K562 (cell line): ENCODE data around the gene CELF4. TPM values are rescaled to one million over a fixed set of nuclear protein-coding genes. Genes with fewer than 3 reads are reported as not detected.

ENCODE experiments used
- ATAC-seq: fragments of 200-7000 bp; cut with Tn5 transposase; 3 replicates; pipeline ENCODE4 v1.9.1; 2020; ENCODE audit warnings: moderate library complexity
- BruUV-seq: library from RNA; stranded (reverse); fragments of 400-500 nt; replicated peaks from 2 replicates; lab custom pipeline; 2021; lab: Mats Ljungman, UMichigan
- CTCF ChIA-PET: fragments of 300-600 bp; formaldehyde crosslinking; extraction: SDS; loops from one replicate; lab custom pipeline; 2021; ENCODE audit warnings: low intra/inter-chr PET ratio; lab: Yijun Ruan, JAX
- POLR2A ChIA-PET: fragments of 300-600, 350-650 bp; sonication (Branson Sonifier 250); formaldehyde crosslinking; extraction: SDS; loops from one replicate; lab custom pipeline; 2021; ENCODE audit warnings: antibody characterized with exemption, inconsistent platforms; lab: Yijun Ruan, JAX
- DNase-seq, 4 experiments: peaks; one replicate each; pipeline versions ENCODE4 v3.0.0 to v3.0.0-alpha.2; 2011 to 2018; ENCODE audit warnings: low spot score in 3 of 4, mixed read lengths in 3 of 4; ENCODE audit errors: extremely low read depth in 1 of 4
- FAIRE-seq: peaks from 2 replicates; lab custom pipeline; 2011; peaks lifted over from hg19 to GRCh38; lab: Jason Lieb, UNC
- H2AFZ ChIP-seq: 2 replicates; pipeline ENCODE4 v1.6.0; 2011; ENCODE audit warnings: low read depth, low read length, control low read depth, inconsistent platforms
- H3K27ac ChIP-seq: fragments of 200-600 bp; 3 replicates; pipeline ENCODE4 v1.8.0; 2011; ENCODE audit warnings: low read depth, mild to moderate bottlenecking, control low read depth, inconsistent platforms, low read length, moderate library complexity, mixed read lengths; ENCODE audit errors: extremely low read depth
- H3K27me3 ChIP-seq, 2 experiments: fragments of 300-600 bp in 1 of 2; 2 replicates in 1 of 2; 3 replicates in 1 of 2; pipeline versions ENCODE4 v1.6.0 to v1.8.0; 2011; ENCODE audit warnings: inconsistent platforms in 2 of 2, low read length in 2 of 2, mild to moderate bottlenecking in 1 of 2, mixed read lengths in 1 of 2, moderate library complexity in 1 of 2; ENCODE audit not compliant: control insufficient read depth in 2 of 2, insufficient read depth in 2 of 2
- H3K36me3 ChIP-seq: fragments of 300-600 bp; 3 replicates; pipeline ENCODE4 v1.8.0; 2011; ENCODE audit warnings: mild to moderate bottlenecking, low read length, inconsistent platforms; ENCODE audit not compliant: control insufficient read depth, insufficient read depth
- H3K4me1 ChIP-seq, 2 experiments: fragments of 200-600 bp in 1 of 2; replicated peaks in 1 of 2; 2 replicates in 1 of 2; 3 replicates in 1 of 2; pipeline versions ENCODE4 v1.5.1 to v1.8.0; 2011; ENCODE audit warnings: inconsistent platforms in 2 of 2, low read length in 2 of 2, mild to moderate bottlenecking in 1 of 2, mixed read lengths in 1 of 2, moderate library complexity in 1 of 2; ENCODE audit not compliant: control insufficient read depth in 2 of 2, insufficient read depth in 2 of 2
- H3K4me2 ChIP-seq: 2 replicates; pipeline ENCODE4 v1.6.1; 2011; ENCODE audit warnings: low read length, control low read depth, inconsistent platforms, mixed read lengths; ENCODE audit not compliant: insufficient read depth
- H3K4me3 ChIP-seq: fragments of 200-600 bp; sonication (generic), shearing (Covaris generic); 2 replicates; pipeline ENCODE4 v1.5.1; 2016; ENCODE audit warnings: control low read depth, inconsistent platforms
- H3K79me2 ChIP-seq: fragments of 200-600 bp; 3 replicates; pipeline ENCODE4 v1.8.0; 2011; ENCODE audit warnings: low read length, inconsistent platforms; ENCODE audit not compliant: control insufficient read depth, insufficient read depth
- H3K9ac ChIP-seq, 2 experiments: 2 replicates each; pipeline versions ENCODE4 v1.6.0 to v1.6.1; 2011; ENCODE audit warnings: low read depth in 2 of 2, low read length in 2 of 2, control low read depth in 1 of 2, inconsistent platforms in 1 of 2, mild to moderate bottlenecking in 1 of 2, mixed read lengths in 1 of 2; ENCODE audit not compliant: insufficient read depth in 1 of 2
- H3K9me1 ChIP-seq: one replicate; pipeline ENCODE4 v1.6.0; 2011; ENCODE audit warnings: inconsistent platforms, mild to moderate bottlenecking, low read length, moderate library complexity; ENCODE audit not compliant: control insufficient read depth, insufficient read depth
- H3K9me3 ChIP-seq: replicated peaks from 2 replicates; pipeline ENCODE4 v1.5.1; 2011; ENCODE audit warnings: low read depth, low read length, inconsistent platforms; ENCODE audit not compliant: control insufficient read depth, insufficient read depth
- H4K20me1 ChIP-seq: replicated peaks from 2 replicates; pipeline ENCODE4 v1.6.1; 2011; ENCODE audit warnings: low read length, inconsistent platforms, mixed read lengths; ENCODE audit not compliant: control insufficient read depth, insufficient read depth
- BMI1 ChIP-seq: fragments of 150-350 bp; IDR thresholded peaks from 2 replicates; pipeline ENCODE4 v1.6.1; 2014; ENCODE audit warnings: low read length
- C11orf30 ChIP-seq: fragments of 450-650 bp; IDR thresholded peaks from 2 replicates; pipeline ENCODE4 v1.6.1; 2016; ENCODE audit warnings: low read depth, mild to moderate bottlenecking
- COPS2 ChIP-seq: fragments of 450-650 bp; conservative IDR thresholded peaks from 2 replicates; pipeline ENCODE4 v1.6.1; 2016; ENCODE audit warnings: mild to moderate bottlenecking, moderate library complexity
- CREM ChIP-seq: IDR thresholded peaks from 2 replicates; pipeline ENCODE4 v1.6.1; 2014; ENCODE audit warnings: antibody characterized with exemption, low read depth
- ESRRB ChIP-seq: fragments of 250-450 bp; sonication (Bioruptor Pico); IDR thresholded peaks from 2 replicates; pipeline ENCODE4 v1.5.0; 2020; ENCODE audit warnings: mild to moderate bottlenecking, moderate library complexity, borderline replicate concordance
- MTF1 ChIP-seq: fragments of 250-450 bp; sonication (Bioruptor Pico); IDR thresholded peaks from 2 replicates; pipeline ENCODE4 v1.9.0; 2021; ENCODE audit warnings: moderate library complexity, mild to moderate bottlenecking, inconsistent platforms, borderline replicate concordance
- NFATC3 ChIP-seq: fragments of 450-650 bp; IDR thresholded peaks from 2 replicates; pipeline ENCODE4 v1.6.1; 2017; ENCODE audit warnings: mild to moderate bottlenecking
- PYGO2 ChIP-seq: fragments of 450-650 bp; IDR thresholded peaks from 2 replicates; pipeline ENCODE4 v1.6.1; 2016; ENCODE audit warnings: mild to moderate bottlenecking, missing genetic modification characterization, moderate library complexity, missing compliant biosample characterization
- RBM39 ChIP-seq: fragments of 200-400 bp; formaldehyde crosslinking; optimal IDR thresholded peaks from 2 replicates; pipeline ENCODE3; 2018; ENCODE audit warnings: low read depth, low read length
- SETDB1 ChIP-seq: IDR thresholded peaks from one replicate; pipeline ENCODE4 v1.6.1; 2012; ENCODE audit warnings: low read length, control low read depth, inconsistent platforms
- XRCC4 ChIP-seq: IDR thresholded peaks from one replicate; pipeline ENCODE4 v1.6.1; 2011; ENCODE audit not compliant: insufficient read depth, insufficient read length; ENCODE audit errors: extremely low read depth
- ZC3H4 ChIP-seq: sonication (generic); formaldehyde crosslinking; IDR thresholded peaks from 2 replicates; pipeline ENCODE4 v1.9.0; 2021; ENCODE audit warnings: missing genetic modification reagents, borderline replicate concordance
- ZFP1 ChIP-seq: fragments of 450-650 bp; formaldehyde crosslinking; IDR thresholded peaks from 2 replicates; pipeline ENCODE4 v1.4.0; 2020; ENCODE audit warnings: mild to moderate bottlenecking, mixed read lengths
- WGBS: fragments of 100-300 bp; shearing (Covaris generic); methylation state at CpG from one replicate; pipeline ENCODE4 v1.1.6; 2016; ENCODE audit warnings: low coverage, mixed read lengths; ENCODE audit not compliant: insufficient coverage; ENCODE audit errors: missing lambda C conversion rate; 5-methylcytosine and 5-hydroxymethylcytosine counted together
- in situ Hi-C: fragments of 300-500 bp; cut with MboI; formaldehyde crosslinking; loops from 4 replicates; pipeline ENCODE4 v1.15.0; 2018; ENCODE audit warnings: inconsistent platforms, mixed read lengths
- intact Hi-C: fragments of 100-400 bp; cut with micrococcal nuclease; formaldehyde crosslinking; loops from 2 replicates; pipeline ENCODE4 v1.14.2; 2022
- polyA plus RNA-seq, 8 experiments: library from polyadenylated mRNA; depleted of rRNA in 4 of 8; stranded (reverse) in 5 of 8; unstranded in 3 of 8; fragments of >200 nt; fragmentation: Nextera tagmentation in 2 of 8; fragmentation: Illumina TruSeq in 1 of 8; extraction: Ambion mirVana in 2 of 8; extraction: Trizol in 1 of 8; gene quantifications; 2 replicates each; pipeline versions ENCODE4 v1.2.1 to v1.2.3, GENCODE V29; 2011 to 2014; ENCODE audit warnings: inconsistent platforms in 1 of 8, missing spikeins in 1 of 8
- total RNA-seq, 7 experiments: library from RNA; depleted of rRNA in 6 of 7; stranded (reverse); fragments of >200 nt in 6 of 7; fragmentation: Illumina TruSeq in 2 of 7; extraction: Trizol in 2 of 7; gene quantifications; 2 replicates each; pipeline versions ENCODE4 v1.2.1 to v1.2.3, GENCODE V29; 2011 to 2021; ENCODE audit warnings: low replicate concordance in 1 of 7
- TF ChIP-seq, protein P1 (sequence below): fragments of 250-450 bp; sonication (Bioruptor Pico); IDR thresholded peaks from 2 replicates; pipeline ENCODE4 v1.5.0; 2020; ENCODE audit warnings: mild to moderate bottlenecking
- TF ChIP-seq, protein P2 (sequence below): sonication (generic); formaldehyde crosslinking; IDR thresholded peaks from 2 replicates; pipeline ENCODE4 v1.8.0; 2023; ENCODE audit warnings: missing genetic modification reagents, mild to moderate bottlenecking, borderline replicate concordance
- TF ChIP-seq, protein P3 (sequence below): fragments of 250-450 bp; sonication (Bioruptor Pico); IDR thresholded peaks from 2 replicates; pipeline ENCODE4 v1.8.0; 2022; ENCODE audit warnings: inconsistent platforms, mild to moderate bottlenecking, moderate library complexity, borderline replicate concordance

CELF4 gene
- total and polyA plus RNA-seq, 9 of the 15 experiments (the other 6 are each of a cell fraction or from before 2014, with no cell fraction given), result 0.04 to 0.24 (median 0.07) TPM; not detected in 3

DNA sequence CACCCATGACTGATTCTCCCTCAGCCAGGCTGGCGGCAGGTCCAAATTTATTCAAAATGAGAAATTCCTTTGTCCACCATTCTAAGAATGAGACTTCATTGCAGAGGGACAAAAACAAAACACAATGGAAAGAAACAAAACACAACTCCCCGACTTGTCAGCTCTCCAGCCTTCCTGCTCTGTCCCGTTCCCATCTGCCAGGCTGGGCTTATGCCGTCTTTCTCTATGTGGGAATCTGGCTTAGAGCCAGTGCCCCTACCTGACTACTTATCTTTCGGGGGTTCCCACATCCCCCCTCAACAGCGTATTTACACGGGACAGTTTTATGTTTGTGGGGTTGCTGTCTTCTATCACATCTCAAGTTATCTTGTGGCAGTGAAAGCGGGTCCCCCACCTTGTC, 13.8 kb downstream of the CELF4 start (continued):
- TF ChIP-seq BMI1 (no peak), ESRRB (CRISPR knock-in tag) (no peak), MTF1 (no peak), C11orf30 (no peak)
- TF ChIP-seq, protein P1, sequence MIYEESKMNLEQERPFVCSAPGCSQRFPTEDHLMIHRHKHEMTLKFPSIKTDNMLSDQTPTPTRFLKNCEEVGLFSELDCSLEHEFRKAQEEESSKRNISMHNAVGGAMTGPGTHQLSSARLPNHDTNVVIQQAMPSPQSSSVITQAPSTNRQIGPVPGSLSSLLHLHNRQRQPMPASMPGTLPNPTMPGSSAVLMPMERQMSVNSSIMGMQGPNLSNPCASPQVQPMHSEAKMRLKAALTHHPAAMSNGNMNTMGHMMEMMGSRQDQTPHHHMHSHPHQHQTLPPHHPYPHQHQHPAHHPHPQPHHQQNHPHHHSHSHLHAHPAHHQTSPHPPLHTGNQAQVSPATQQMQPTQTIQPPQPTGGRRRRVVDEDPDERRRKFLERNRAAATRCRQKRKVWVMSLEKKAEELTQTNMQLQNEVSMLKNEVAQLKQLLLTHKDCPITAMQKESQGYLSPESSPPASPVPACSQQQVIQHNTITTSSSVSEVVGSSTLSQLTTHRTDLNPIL (CRISPR knock-in tag), result no peak
- TF ChIP-seq, all 486 proteins: peak for 0

DNA sequence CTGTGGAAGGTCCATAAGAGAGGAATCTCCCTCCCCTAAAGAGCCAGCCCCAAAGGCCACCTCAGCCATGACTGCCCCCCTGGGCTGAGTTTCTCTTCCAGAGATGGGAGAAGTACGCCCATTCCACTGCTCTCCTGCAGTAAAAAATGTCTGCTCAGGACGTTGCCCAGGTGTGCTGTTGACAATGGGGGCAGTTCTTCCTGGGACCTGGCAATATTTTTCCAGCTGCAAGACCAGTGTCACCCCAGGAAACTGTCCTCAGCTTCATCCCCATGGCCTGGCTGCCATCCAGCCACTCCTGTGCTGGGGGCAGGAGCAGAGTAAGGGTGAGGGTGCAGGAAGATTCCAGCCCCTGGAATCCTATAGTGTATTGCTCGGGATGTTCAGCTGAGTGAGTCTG, 14.3 kb downstream of the CELF4 start:
- in situ Hi-C loops (no loop called here), intact Hi-C loops (no loop called here)
- no peaks in the 10 kb centered on the region for H3K79me2 ChIP-seq
- H3K9me1 ChIP-seq, result no peaks in the 10 kb centered on the region
- no peak overlapping the region for H3K27ac ChIP-seq
- WGBS, result 0% methylated on average over 3 of the region's 3 CpGs
- no peaks in the 10 kb centered on the region for H4K20me1 ChIP-seq
- FAIRE-seq, result no peak
- ATAC-seq, result no peak
- no peak overlapping the region for H3K4me3 ChIP-seq
- H3K9ac ChIP-seq, result no peak overlapping the region
- POLR2A ChIA-PET, result no interaction called here
- no peak overlapping the region for H3K4me2 ChIP-seq
- no peak for DNase-seq
- no peaks in the 10 kb centered on the region for H3K27me3 ChIP-seq
- no TSS peak for BruUV-seq
- H2AFZ ChIP-seq, result no peak overlapping the region
- H3K9me3 ChIP-seq, result no peaks in the 10 kb centered on the region
- H3K4me1 ChIP-seq, result no peaks in the 10 kb centered on the region
- H3K36me3 ChIP-seq, result no peaks in the 10 kb centered on the region
- CTCF ChIA-PET, result no interaction called here
- no peak for TF ChIP-seq ZFP1 (CRISPR knock-in tag)
- no peak for TF ChIP-seq PYGO2 (tag)
- TF ChIP-seq, protein P2, sequence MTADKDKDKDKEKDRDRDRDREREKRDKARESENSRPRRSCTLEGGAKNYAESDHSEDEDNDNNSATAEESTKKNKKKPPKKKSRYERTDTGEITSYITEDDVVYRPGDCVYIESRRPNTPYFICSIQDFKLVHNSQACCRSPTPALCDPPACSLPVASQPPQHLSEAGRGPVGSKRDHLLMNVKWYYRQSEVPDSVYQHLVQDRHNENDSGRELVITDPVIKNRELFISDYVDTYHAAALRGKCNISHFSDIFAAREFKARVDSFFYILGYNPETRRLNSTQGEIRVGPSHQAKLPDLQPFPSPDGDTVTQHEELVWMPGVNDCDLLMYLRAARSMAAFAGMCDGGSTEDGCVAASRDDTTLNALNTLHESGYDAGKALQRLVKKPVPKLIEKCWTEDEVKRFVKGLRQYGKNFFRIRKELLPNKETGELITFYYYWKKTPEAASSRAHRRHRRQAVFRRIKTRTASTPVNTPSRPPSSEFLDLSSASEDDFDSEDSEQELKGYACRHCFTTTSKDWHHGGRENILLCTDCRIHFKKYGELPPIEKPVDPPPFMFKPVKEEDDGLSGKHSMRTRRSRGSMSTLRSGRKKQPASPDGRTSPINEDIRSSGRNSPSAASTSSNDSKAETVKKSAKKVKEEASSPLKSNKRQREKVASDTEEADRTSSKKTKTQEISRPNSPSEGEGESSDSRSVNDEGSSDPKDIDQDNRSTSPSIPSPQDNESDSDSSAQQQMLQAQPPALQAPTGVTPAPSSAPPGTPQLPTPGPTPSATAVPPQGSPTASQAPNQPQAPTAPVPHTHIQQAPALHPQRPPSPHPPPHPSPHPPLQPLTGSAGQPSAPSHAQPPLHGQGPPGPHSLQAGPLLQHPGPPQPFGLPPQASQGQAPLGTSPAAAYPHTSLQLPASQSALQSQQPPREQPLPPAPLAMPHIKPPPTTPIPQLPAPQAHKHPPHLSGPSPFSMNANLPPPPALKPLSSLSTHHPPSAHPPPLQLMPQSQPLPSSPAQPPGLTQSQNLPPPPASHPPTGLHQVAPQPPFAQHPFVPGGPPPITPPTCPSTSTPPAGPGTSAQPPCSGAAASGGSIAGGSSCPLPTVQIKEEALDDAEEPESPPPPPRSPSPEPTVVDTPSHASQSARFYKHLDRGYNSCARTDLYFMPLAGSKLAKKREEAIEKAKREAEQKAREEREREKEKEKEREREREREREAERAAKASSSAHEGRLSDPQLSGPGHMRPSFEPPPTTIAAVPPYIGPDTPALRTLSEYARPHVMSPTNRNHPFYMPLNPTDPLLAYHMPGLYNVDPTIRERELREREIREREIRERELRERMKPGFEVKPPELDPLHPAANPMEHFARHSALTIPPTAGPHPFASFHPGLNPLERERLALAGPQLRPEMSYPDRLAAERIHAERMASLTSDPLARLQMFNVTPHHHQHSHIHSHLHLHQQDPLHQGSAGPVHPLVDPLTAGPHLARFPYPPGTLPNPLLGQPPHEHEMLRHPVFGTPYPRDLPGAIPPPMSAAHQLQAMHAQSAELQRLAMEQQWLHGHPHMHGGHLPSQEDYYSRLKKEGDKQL (CRISPR knock-in tag), result no peak
- TF ChIP-seq COPS2, result no peak
- TF ChIP-seq RBM39, result no peak
- no peak for TF ChIP-seq ZC3H4 (CRISPR knock-in tag)
- TF ChIP-seq XRCC4, result no peak
- TF ChIP-seq, protein P3, sequence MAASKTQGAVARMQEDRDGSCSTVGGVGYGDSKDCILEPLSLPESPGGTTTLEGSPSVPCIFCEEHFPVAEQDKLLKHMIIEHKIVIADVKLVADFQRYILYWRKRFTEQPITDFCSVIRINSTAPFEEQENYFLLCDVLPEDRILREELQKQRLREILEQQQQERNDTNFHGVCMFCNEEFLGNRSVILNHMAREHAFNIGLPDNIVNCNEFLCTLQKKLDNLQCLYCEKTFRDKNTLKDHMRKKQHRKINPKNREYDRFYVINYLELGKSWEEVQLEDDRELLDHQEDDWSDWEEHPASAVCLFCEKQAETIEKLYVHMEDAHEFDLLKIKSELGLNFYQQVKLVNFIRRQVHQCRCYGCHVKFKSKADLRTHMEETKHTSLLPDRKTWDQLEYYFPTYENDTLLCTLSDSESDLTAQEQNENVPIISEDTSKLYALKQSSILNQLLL (CRISPR knock-in tag), result no peak
- no peak for TF ChIP-seq SETDB1
- no peak for TF ChIP-seq NFATC3
- no peak for TF ChIP-seq CREM
